Calu3 (cell line): ENCODE data around the gene ZNF670. TPM values are rescaled to one million over a fixed set of nuclear protein-coding genes. Genes with fewer than 3 reads are reported as not detected.

Experiments used
- BruUV-seq: library from RNA; stranded (reverse); fragments of 400-500 nt; replicated peaks from 2 replicates; lab custom pipeline; 2021; lab: Mats Ljungman, UMichigan
- CTCF ChIA-PET: fragments of 300-600 bp; sonication (Branson Sonifier 250); formaldehyde crosslinking; loops from one replicate; lab custom pipeline; 2022; ENCODE audit warnings: antibody characterized with exemption; lab: Charles Lee
- DNase-seq: peaks from one replicate; pipeline ENCODE4 v3.0.0; 2022
- H3K27ac Mint-ChIP-seq: one replicate; pipeline ENCODE4 v1.8.0; 2022; ENCODE audit warnings: mixed read lengths; ENCODE audit not compliant: unreplicated experiment
- H3K27me3 Mint-ChIP-seq: one replicate; pipeline ENCODE4 v1.8.0; 2022; ENCODE audit warnings: mixed read lengths; ENCODE audit not compliant: unreplicated experiment
- H3K36me3 Mint-ChIP-seq: one replicate; pipeline ENCODE4 v1.8.0; 2022; ENCODE audit warnings: mild to moderate bottlenecking, moderate library complexity, mixed read lengths; ENCODE audit not compliant: insufficient read depth, unreplicated experiment
- H3K4me1 Mint-ChIP-seq: one replicate; pipeline ENCODE4 v1.8.0; 2022; ENCODE audit warnings: mild to moderate bottlenecking, low read depth, mixed read lengths; ENCODE audit not compliant: unreplicated experiment
- H3K4me3 Mint-ChIP-seq: one replicate; pipeline ENCODE4 v1.8.0; 2022; ENCODE audit warnings: mild to moderate bottlenecking, low read depth, moderate library complexity, mixed read lengths; ENCODE audit not compliant: unreplicated experiment
- H3K9me3 Mint-ChIP-seq: one replicate; pipeline ENCODE4 v1.8.0; 2022; ENCODE audit warnings: low read depth, mixed read lengths; ENCODE audit not compliant: unreplicated experiment
- CTCF ChIP-seq: fragments of 200-600 bp; IDR thresholded peaks from one replicate; pipeline ENCODE4 v1.8.0; 2022; ENCODE audit warnings: antibody characterized with exemption; ENCODE audit not compliant: unreplicated experiment
- intact Hi-C: fragments of 100-400 bp; cut with micrococcal nuclease; formaldehyde crosslinking; loops from one replicate; pipeline ENCODE4 v1.10.0; 2022; ENCODE audit not compliant: unreplicated experiment
- total RNA-seq: library from RNA; stranded (reverse); gene quantifications from 2 replicates; pipeline ENCODE4 v1.2.3, GENCODE V29; 2022

Gene ZNF670
- total RNA-seq, 1 experiment from 2014 or later = 6.1 TPM

- Mint-ChIP-seq H3K9me3 (peaks cover 3% of the 10 kb centered on the region), H3K36me3 (peaks cover 16% of the 10 kb centered on the region), H3K27me3 (no peaks in the 10 kb centered on the region), H3K4me1 (no peaks in the 10 kb centered on the region), H3K27ac (no peak overlapping the region), H3K4me3 (no peak overlapping the region)
- DNase-seq = no peak
- BruUV-seq = no TSS peak
- CTCF ChIA-PET = no interaction called here
- TF ChIP-seq CTCF = no peak
- intact Hi-C loops = no loop called here
Measured at GRCh38 chr1:247119600-247120407, 41.2 kb upstream of the ZNF670 start.

DNA sequence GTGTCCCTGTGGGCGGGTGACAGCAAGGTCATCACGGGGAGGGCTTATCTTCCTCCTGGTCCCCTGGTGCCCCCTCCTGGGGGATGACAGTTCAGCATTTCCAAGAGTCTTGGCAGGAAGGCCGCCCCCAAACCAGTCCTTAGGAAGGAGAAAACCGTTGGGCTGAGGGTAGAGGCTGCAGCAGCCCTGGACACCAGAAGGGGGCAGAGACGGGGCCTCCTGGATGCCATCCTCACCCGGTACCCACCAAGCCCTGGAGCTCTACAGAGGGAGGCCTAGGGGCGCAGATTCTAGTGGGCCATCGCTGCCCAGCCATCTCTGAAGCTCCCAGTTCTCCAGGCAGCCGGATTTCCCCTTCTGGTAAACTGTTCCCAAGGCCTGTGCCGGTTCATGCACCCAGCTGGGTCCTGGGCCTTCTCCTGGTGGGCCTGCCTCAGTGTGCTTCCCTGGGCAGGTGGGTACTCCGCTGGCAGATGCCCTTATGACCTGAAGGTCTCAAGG is 40.4 kb upstream of the ZNF670 start:
- H3K36me3 Mint-ChIP-seq = peaks cover 19% of the 10 kb centered on the region
- no peak overlapping the region for H3K27ac Mint-ChIP-seq
- H3K9me3 Mint-ChIP-seq = peaks cover 3% of the 10 kb centered on the region
- CTCF ChIA-PET = no interaction called here
- no TSS peak for BruUV-seq
- no peaks in the 10 kb centered on the region for H3K4me1 Mint-ChIP-seq
- peak; percentile 27 for DNase-seq
- H3K4me3 Mint-ChIP-seq = no peak overlapping the region
- H3K27me3 Mint-ChIP-seq = no peaks in the 10 kb centered on the region
- intact Hi-C loops = no loop called here
- peak; percentile 51 for TF ChIP-seq CTCF

DNA sequence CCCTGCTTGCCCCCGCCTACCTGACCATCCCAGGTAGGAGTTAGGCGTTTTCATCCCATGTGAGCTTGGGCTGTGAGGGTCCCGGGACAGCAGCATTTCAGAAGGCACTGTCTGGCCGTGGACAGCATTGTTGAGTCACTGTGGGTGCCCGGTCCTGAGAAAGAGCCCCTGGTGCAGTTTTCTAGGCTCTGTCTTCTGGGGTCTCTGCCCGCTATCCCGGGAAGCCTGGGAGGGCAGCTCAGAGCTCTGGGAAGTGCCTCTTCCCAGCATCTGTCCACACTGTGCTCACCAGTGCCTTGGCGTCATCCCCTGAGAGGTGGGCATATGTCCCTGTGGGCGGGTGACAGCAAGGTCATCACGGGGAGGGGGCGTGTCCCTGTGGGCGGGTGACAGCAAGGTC is 36.9 kb upstream of the ZNF670 start:
- TF ChIP-seq CTCF = no peak
- Mint-ChIP-seq H3K27me3 (no peaks in the 10 kb centered on the region), H3K9me3 (peaks cover 3% of the 10 kb centered on the region), H3K4me3 (no peak overlapping the region), H3K36me3 (peaks cover 34% of the 10 kb centered on the region), H3K27ac (no peak overlapping the region), H3K4me1 (peaks cover 6% of the 10 kb centered on the region)
- intact Hi-C loops = no loop called here
- CTCF ChIA-PET = no interaction called here
- no peak for DNase-seq
- BruUV-seq = no TSS peak

- CTCF ChIA-PET = interaction anchor here (0.6 kb wide), 1 partner anchor 22 kb away, joined by 3 read pairs; no protein-coding TSS in a partner anchor
- no TSS peak for BruUV-seq
- peak overlapping the region; percentile 78 for H3K27ac Mint-ChIP-seq
- H3K27me3 Mint-ChIP-seq = peaks cover 3% of the 10 kb centered on the region
- peak overlapping the region; percentile 30 for H3K4me3 Mint-ChIP-seq
- TF ChIP-seq CTCF = no peak
- intact Hi-C loops = no loop called here
- peaks cover 35% of the 10 kb centered on the region for H3K36me3 Mint-ChIP-seq
- H3K4me1 Mint-ChIP-seq = peaks cover 8% of the 10 kb centered on the region
- DNase-seq = no peak
- peaks cover 3% of the 10 kb centered on the region for H3K9me3 Mint-ChIP-seq
Measured at GRCh38 chr1:247115141-247115510, 36.5 kb upstream of the ZNF670 start.
